22Rv1 (cell line): ENCODE measurements around the gene DUSP1.

ENCODE experiments used
- ZFX ChIP-seq: fragments of 450-650 bp; IDR thresholded peaks from 2 replicates; pipeline ENCODE4 v1.6.1; 2017; ENCODE audit warnings: antibody characterized with exemption, borderline replicate concordance
- TF ChIP-seq, protein P1 (sequence below): fragments of 450-650 bp; IDR thresholded peaks from 2 replicates; pipeline ENCODE4 v1.5.1; 2017; ENCODE audit warnings: mild to moderate bottlenecking

DNA sequence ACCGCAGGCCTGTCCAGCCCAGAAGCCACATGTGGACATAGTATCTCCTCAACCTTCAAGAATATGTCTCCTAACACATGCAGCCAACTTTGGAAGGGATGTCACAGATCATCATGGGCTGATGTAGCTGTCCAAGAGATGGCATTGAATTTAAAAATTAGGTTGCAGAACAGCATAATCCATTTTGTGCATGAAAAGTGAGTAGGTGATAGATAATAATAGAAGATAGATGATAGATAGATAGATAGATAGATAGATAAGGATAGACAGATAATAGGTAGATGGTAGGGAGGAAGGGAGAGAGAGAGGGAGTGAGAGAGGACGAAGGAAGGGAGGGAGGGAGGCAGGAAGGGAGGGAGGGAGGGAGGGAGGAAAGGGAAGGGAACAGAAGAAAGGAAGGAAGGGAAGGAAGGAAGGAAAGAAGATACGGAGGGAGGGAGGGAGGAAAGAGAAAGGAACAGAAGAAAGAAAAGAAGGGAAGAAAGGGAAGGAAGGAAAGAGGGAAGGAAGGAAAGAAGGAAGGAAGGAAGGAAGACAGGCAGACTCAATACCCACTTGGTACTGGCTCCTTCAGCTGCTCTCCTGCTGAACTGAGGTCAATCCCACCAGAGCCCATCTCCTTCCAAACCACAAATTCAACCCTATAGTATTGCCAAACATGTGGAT lies 34.2 kb upstream of the DUSP1 start:
- TF ChIP-seq, protein P1, sequence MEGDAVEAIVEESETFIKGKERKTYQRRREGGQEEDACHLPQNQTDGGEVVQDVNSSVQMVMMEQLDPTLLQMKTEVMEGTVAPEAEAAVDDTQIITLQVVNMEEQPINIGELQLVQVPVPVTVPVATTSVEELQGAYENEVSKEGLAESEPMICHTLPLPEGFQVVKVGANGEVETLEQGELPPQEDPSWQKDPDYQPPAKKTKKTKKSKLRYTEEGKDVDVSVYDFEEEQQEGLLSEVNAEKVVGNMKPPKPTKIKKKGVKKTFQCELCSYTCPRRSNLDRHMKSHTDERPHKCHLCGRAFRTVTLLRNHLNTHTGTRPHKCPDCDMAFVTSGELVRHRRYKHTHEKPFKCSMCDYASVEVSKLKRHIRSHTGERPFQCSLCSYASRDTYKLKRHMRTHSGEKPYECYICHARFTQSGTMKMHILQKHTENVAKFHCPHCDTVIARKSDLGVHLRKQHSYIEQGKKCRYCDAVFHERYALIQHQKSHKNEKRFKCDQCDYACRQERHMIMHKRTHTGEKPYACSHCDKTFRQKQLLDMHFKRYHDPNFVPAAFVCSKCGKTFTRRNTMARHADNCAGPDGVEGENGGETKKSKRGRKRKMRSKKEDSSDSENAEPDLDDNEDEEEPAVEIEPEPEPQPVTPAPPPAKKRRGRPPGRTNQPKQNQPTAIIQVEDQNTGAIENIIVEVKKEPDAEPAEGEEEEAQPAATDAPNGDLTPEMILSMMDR = no peak
- TF ChIP-seq ZFX = no peak
